ENCODE measurements around the gene LRRC74A.

Gene LRRC74A

GRCh38 chr14:76826122-76826521 lies at the start of gene LRRC74A:
TSS of gene LRRC74A (plus strand) at chr14:76826408. CDS start at chr14:76826698, 290 bp downstream.
- DNase-seq (ENCODE audit: low spot score) (no peak), FAIRE-seq (no peak)

GRCh38 chr14:76776428-76777251 lies 49.6 kb upstream of the LRRC74A start:
- DNase-seq (ENCODE audit: low spot score) (no peak), FAIRE-seq (no peak)

- no peak for FAIRE-seq
- no peak for DNase-seq (ENCODE audit: low spot score)
These were observed 48.5 kb upstream of the LRRC74A start for GRCh38 chr14:76777721-76778120.

GRCh38 chr14:76778546-76779215 lies 47.5 kb upstream of the LRRC74A start:
- FAIRE-seq (no peak), DNase-seq (ENCODE audit: low spot score) (no peak)

- FAIRE-seq = no peak
- DNase-seq (ENCODE audit: low spot score) = no peak
These were observed 46.8 kb upstream of the LRRC74A start for GRCh38 chr14:76779221-76780057.

DNA sequence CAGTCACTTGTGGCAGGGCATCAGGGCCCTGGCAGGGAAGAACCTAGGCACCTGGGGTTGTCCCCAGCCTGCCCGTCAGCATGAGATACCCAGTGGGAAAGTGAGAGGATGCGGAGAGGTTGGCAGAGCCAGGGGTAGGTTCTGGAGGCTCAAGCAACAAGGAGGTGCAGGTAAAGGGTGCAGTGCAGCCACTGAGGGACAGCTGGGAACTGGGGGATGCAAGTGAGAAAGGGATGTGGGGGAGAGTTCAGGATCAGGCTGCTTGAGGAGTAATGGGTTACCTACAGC lies 46.2 kb upstream of the LRRC74A start:
- no peak for DNase-seq (ENCODE audit: low spot score)
- no peak for FAIRE-seq

GRCh38 chr14:76780360-76780759 lies 45.8 kb upstream of the LRRC74A start:
- DNase-seq (ENCODE audit: low spot score) (no peak), FAIRE-seq (no peak)

GRCh38 chr14:76780875-76781647 lies 45.1 kb upstream of the LRRC74A start:
- FAIRE-seq (no peak), DNase-seq (ENCODE audit: low spot score) (no peak)

DNA sequence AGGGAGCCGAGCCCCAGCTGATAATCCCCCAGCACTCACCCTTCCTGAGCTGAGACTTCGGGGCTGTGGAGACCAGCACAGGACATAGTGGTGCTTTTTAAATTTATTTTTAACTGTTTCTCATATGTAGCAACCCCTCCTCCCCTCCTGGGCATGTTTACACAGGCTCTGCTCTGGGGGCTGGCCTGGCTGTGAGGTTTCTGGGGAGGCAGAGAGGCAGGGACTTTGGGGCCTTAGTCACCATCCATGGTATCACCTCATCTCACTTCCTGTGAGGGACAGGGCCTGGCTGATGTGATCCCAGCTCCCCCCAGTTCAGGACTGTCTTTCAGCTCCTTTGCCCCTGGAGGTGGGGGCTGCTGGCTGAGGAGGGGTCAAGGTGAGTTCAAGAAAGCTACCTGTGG lies 44.6 kb upstream of the LRRC74A start:
- DNase-seq (ENCODE audit: low spot score) (no peak), FAIRE-seq (no peak)

DNA sequence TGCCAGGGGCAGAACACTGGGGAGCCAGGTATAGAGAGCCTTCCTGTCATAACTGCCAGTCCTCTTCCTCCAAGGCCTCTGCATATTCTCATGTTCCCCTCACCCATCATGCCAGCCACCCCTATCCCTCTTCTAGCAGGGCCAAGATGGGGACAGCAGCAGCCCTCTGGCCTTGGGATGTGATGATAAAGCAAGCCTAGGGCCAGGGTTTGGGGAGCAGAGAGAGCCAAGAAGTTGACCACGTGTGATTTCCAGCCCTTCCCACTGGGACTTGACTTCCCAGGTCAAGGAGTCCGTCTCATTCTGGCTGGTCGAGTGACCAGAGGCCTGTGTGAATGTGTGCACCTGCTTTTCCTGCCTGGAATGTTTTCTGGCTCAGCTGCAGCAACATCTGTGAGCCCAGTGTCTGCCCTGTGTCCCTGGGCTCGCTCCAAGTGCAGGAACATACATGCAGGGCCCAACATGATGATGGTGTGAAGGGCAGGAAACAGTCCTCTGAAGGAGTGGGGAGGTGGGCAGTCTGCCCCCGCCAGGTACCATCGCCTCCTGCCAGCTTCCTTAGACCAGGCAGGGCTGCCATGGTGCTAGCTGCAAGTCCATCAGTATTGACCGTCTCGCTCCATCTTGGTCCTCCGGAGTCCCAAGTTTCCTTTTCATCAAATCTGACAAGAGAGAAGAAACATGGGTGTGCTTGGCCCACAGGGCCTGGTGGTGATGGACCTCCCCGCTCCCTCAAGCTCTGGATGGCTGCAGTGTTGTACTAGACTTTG lies 43.9 kb upstream of the LRRC74A start:
- FAIRE-seq (no peak), DNase-seq (ENCODE audit: low spot score) (no peak)

DNA sequence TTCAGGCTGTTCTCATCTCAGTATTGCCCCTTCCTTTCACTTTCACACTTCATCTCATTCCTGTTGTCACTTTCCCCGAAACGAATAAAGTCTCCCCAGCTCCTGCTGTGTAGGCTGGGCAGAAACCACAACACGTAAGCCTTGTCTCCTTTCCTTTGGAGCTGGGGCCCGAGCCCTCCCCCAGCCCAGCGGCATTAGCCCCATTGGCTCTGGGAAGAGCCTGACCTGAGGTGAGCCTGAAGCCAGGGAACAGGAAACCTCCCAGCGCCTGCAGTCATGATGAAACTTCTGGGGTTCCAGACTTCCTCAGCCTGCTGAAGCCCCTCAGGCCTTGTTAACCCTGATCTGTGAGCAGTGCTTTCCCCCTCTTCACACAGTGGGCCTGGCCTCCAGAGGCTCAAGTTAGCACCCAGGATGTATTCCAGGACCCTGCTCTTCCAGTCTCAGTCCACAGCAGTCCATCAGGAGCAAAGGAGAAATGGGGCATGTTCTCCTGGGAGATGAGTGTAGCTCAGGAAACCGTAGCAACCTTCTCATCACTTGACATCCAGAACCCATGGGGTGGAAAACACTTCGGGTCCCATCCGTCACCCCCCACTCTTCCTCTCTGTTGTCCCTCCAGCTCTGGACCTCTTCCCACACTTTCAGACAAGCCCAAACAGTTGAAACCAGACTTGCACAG lies 43.2 kb upstream of the LRRC74A start:
- no peak for DNase-seq (ENCODE audit: low spot score)
- no peak for FAIRE-seq

DNA sequence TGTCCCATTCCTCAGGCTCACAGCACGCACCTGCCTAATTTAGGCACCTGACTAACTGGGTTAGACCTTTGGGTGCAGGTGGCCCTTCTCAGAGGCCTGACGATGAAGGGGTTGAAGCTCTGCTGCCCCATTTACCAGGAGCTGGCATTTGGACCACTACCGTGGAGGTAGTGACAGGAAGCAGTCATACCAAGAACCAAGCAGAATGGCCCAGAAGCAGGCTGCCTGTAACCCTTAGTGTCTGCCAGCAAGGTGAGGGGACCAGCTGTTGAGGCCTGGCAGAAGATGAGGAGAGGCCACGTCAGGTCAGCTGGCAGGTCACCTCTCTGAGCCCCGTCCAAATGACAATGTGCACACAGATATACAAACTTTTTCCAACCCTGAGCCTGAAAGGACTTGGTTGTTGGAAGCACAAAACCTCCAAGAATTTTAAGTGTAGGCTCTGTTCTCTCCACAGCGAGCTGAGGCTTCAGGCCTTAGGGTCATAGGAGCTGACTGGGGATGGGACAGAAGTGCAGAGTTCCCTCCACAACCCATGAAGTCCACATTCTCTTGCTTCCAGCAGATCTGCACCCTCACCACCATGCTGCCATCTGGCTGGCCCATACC lies 41.8 kb upstream of the LRRC74A start:
- no peak for FAIRE-seq
- DNase-seq (ENCODE audit: low spot score) = no peak

- DNase-seq (ENCODE audit: low spot score) (peak; percentile 9), FAIRE-seq (no peak)
These were observed 41.3 kb upstream of the LRRC74A start for GRCh38 chr14:76784881-76785280.

DNA sequence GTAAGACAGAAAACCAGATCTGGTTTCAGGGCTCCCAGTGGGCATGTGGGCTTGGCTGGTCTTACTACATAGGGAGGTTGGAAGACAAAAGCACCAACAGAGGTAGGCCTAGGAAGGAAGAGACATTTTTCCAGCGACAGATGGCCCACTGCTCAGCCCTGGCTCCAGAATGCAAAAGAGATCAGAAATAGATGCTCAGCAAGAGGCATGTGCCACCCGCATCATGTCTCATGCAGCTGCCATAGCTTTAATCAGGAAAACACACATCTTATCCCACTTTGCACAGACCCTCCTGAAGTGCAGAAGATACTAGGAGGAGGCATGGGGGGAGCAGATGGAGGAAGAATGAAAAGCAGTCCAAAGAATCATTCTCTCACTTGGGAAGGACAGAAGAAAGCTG lies 39.6 kb upstream of the LRRC74A start:
- DNase-seq (ENCODE audit: low spot score) (no peak), FAIRE-seq (no peak)

DNA sequence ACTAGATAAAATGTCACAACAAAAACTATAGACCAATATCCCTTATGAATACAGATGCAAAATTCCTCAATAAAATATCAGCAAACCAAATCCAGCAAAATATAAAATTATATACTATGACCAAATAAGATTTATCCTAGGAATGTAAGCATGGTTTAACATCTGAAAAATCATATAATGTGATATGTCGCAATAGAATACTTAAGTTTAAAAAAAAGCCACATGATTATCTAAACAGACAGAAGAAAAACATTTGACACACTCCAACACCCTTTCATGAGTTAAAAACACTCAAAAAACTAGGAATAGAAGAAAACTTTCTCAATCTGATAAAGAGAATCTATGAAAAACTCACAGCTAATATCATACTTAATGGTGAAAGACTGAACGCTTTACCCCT lies 33.8 kb upstream of the LRRC74A start:
- FAIRE-seq = no peak

DNA sequence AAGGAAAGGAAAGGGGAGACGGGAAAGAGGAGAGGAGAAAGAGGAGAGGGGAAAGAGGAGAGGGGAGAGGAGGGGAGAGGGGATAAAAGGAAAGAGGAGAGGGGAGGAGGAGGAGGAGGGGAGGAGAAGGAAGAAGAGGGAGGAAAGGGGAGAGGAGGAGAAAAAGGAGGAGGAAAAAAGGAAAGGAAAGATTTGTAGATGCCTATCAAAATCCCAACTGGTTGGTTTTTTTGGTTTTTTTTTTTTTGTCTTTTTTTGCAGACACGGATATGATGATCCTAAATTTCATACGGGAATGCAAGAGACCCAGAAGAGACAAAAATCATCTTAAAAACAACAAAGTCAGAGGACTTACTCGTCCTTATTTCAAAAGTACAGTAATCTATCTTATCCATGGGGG lies 32.9 kb upstream of the LRRC74A start:
- FAIRE-seq (no peak), DNase-seq (ENCODE audit: low spot score) (no peak)

More for the DNA sequence above, 33.8 kb upstream of the LRRC74A start:
- DNase-seq (ENCODE audit: low spot score) = no peak

- DNase-seq (ENCODE audit: low spot score) (no peak), FAIRE-seq (no peak)
These were observed 32.3 kb upstream of the LRRC74A start for GRCh38 chr14:76793956-76794355.

DNA sequence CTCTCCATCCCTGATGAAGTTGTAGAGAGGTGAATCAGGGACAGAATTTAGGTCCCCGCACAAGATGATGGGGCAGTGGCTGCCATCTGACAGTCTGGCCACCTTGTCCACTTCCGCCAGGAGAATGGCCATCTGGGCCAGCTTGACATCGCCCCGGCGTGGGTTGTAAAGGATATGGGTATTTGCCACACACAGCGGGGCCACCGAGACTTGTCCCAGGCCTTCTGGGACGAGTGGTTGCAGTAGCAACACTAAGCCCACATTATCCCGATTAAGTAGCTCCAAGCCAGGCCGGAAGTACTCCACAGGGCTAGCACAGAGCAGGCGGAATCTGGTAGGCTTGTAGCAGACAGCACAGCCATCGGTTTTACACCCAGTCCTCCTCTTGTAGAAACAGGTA lies 19.8 kb upstream of the LRRC74A start:
- DNase-seq (ENCODE audit: low spot score) (no peak), FAIRE-seq (no peak)

GRCh38 chr14:76808011-76808410 lies 18.2 kb upstream of the LRRC74A start:
- DNase-seq (ENCODE audit: low spot score) = no peak
- no peak for FAIRE-seq

DNA sequence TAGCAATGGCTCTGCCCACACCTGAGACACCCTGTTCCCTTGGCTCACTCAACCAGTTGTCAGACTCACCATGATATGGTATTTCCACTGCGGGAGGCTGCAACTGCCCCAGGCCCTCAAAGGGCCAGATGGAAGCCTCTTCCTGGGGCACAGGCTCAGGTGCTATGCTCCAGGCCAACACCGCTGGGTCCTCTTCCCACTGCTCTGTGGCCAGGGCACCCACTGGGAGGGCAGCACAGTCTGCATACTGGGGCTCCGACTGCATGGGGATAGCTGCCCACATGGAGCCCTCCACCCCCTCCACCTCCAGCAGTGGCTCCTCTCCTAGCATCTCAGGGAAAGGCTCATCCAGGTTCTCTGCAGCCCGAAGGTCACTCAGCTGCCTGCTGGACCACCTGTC lies 17.2 kb upstream of the LRRC74A start:
- FAIRE-seq = no peak

More for the DNA sequence above, 17.2 kb upstream of the LRRC74A start:
- no peak for DNase-seq (ENCODE audit: low spot score)

All from RCC 7860 (cell line).